ENCODE results near the gene ZNF324. TPM values are rescaled to one million over a fixed set of nuclear protein-coding genes. Genes with fewer than 3 reads are reported as not detected.
"Not testable (repeated sequence)": the region's sequence is repeated elsewhere in the genome, so short reads cannot be mapped to it uniquely, and the experiment has no call there.

ZNF324 gene
- polyA plus RNA-seq, 3 donors = 8.9 to 9.3 (median 9.0) TPM

DNA sequence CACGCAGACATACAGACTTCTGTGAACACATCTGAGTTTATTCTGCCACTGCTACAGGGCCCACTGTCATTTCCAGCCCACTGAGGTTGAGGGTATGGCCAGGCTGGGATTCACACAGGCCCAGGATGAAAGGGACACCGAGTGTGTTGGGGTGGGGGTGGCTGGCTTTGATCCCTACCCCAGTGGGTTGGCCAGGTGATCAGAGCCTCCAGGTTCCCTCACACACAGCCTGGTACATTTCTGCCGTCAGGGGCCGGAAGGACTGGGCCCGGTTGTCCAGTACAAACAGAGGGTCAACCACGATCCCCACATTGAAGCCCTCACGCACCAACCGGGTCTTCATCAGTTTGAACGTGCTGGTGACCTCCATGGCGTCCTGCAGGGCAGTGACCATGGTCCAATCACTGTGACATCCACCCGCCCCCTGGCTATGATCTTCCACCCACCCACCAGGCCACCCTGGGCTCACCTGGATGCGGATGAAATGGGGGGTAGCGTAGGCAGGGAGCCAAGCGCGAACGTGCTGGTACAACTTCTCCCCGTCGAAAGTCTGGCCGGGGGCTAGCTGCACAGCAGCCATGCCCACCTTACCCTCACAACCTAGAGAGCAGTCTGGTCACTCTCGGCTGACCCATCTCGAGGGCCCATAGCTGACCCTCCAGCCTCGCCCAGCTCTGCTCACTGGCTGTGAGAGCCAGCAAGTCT is 31.6 kb downstream of the ZNF324 start:
- DNase-seq (ENCODE audit: low read depth in 3 of 3, low spot score in 2 of 3) = no peak

DNA sequence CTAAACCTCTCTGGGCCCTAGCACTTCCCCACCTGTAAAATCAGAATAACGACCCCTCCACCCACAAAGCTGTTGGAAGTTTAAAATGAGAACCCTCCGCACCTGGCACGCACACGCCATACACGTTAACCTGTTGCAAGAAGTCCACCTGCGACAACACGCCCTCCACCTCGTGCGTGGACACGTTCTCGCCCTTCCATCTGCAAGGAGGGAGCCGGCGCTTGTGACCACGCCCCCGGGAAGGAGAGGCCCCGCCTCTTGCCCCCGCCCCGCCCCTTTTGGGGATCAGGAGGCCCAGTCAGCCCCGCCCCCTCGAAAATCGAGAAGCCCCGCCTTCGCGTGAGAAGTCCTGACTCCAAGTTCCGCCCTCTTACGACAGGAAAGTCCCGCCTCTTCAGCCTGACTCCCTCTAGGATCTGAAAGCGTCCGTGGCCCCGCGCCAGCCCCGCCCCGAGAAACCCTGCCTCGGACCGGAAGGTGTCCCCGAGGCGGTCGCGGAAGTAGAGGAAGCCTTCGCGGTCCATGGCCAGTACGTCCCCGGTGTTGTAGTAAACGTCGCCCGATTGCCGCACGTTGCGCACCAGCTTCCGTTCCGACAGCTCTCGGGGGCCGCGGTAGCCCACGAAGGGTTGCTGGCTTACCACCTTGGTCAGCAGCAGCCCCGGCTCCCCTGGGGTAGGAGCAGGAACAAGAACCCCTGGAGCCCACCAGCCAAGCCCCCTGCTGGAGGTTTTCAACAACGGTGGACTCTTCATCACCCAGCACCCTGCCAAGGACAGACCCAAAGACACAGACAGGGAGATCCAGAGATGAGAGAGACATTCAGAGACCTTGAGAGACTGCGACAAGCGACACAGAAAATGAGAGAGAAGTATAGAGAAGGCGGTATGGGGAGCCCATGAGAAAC is 32.4 kb downstream of the ZNF324 start:
- peak in 2 of 3 donors; percentile 93 to 96 for DNase-seq (ENCODE audit: low read depth in 3 of 3, low spot score in 2 of 3)

DNA sequence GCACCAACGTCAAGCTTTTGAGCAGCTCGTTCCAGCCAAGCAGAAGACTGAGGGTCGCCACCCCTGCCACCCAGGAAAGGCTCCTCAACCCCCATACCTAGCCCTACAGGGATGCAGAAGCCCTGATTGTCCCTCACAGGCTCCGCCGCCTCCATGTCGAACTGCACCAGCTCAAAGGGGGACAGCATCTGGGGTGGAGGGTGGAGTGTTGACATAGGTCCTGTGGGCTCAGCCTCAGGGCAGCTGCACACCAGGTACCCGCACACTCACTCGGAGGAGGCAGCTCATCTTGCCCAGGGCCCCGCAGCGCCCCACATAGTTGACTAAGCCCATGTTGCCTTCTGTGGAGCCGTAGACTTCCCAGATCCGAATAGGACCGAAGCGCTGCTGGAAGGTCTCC is 33.4 kb downstream of the ZNF324 start:
- no peak for DNase-seq (ENCODE audit: low read depth in 3 of 3, low spot score in 2 of 3)

DNA sequence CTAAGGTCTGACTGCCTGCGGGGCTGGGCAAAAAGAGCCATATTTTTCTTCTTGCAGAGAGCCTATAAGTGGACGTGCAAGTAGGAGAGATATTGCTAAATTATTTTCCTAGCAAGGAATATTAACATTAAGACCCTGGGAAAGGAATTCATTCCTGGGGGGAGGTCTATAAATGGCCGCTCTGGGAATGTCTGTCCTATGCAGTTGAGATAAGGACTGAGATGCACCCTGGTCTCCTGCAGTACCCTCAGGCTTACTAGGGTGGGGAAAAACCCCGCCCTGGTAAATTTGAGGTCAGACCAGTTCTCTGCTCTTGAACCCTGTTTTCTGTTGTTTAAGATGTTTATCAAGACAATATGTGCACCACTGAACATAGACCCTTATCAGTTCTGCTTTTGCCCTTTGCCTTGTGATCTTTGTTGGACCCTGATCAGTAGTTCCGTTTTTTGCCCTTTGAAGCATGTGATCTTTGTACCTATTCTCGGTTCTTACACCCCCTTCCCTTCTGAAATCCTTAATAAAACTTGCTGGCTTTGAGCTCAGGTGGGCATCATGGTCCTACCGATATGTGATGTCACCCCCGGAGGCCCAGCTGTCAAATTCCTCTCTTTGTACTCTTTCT is 40.8 kb downstream of the ZNF324 start:
- not testable (repeated sequence) for DNase-seq (ENCODE audit: low read depth in 3 of 3, low spot score in 2 of 3)

DNA sequence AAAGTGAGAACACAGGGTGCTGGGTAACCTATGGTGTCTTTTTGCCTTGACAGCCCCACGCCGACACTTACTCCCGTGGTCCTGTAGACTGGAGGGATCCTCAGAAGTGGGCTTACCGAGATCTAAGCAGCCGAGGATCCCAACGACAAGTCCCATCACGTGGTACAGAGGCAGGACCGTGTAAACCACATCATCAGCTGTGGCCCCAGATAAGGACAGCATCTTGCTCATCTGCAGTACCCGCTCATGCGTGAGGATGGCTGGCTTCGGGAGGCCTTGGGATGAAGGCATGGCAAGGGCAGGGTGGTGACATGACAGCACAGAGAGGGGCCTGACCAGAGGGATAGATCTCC is 42.8 kb downstream of the ZNF324 start:
- DNase-seq (ENCODE audit: low read depth in 3 of 3, low spot score in 2 of 3) = no peak

DNA sequence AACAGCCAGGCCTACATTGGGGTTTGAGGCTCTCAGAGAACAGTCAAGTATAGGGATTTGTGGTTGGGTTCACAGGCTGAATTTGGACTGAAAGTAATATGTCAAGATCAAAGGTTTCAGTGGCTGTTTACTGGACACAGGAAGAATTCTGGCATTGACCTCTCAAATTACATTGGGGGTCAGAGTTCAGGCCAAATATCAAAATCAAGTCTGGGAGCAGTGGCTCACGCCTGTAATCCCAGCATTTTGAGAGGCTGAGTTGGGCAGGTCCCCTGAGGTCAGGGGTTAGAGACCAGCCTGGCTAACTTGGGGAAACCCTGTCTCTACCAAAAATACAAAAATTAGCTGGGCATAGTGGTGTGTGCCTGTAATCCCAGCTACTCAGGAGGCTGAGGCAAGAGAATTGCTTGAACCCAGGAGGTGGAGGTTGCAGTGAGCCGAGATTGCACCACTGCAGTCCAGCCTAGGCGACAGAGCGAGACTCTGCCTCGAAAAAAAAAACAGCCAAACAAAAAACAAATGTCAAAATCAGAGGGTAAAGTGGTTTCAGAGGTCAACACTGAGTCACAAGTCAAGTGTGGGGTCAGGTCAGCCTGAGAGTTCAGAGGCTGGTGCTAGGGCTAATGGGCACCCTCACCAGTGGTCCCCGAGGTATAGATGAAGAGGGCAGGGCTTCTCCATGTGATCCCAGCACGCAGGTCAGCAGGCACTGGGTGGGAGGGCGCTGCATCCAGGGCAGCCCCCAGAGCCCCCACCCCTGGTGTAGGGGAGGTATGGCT is 43.4 kb downstream of the ZNF324 start:
- no peak for DNase-seq (ENCODE audit: low read depth in 3 of 3, low spot score in 2 of 3)

DNA sequence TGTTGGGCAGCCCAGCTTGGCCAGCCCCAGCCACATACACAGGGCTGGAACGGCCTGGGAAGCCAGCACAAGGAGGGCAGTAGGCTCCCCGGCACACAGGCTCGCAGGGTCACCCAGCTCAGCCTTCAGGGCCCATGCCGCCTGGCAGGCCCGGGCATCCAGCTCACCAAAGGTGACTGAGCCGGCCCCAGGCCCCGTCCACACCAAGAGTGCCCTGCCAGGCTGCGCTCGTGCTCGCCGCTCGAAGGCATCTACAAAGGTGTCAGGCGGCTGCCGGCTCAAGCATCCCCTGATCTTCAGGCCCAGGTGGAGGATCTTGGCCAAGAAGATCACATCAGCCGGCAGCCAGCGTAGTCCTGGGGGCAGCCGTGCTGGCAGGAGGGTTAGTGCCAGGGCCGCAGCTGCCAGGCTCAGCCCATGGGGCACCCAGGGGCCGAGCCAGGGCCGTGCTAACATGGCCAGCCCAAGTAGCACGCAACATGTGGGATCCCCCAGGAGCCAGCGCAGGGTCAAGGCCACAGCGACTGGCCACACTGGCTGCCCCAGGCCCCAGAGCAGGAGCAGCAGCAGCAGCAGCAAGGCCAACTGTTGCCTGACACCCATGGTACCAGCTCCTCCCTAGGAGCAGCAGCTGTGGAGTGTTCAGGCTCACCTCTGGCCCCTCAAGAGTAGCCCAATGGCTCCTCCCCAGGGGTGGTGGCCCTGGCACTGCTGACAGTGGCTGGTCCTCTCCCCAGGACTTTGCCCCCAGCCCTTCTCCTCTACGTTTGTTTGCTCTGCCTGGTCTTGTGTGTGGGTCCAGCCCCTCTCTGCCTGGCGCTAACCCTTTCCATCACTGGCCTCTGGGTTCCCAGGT is 44.7 kb downstream of the ZNF324 start, which contains the start of gene SLC27A5:
Gene SLC27A5 (minus strand): TSS at position 640 of the 856 bp plus-strand sequence. CDS start 37 bp downstream, at position 603.
- no peak for DNase-seq (ENCODE audit: low read depth in 3 of 3, low spot score in 2 of 3)

DNA sequence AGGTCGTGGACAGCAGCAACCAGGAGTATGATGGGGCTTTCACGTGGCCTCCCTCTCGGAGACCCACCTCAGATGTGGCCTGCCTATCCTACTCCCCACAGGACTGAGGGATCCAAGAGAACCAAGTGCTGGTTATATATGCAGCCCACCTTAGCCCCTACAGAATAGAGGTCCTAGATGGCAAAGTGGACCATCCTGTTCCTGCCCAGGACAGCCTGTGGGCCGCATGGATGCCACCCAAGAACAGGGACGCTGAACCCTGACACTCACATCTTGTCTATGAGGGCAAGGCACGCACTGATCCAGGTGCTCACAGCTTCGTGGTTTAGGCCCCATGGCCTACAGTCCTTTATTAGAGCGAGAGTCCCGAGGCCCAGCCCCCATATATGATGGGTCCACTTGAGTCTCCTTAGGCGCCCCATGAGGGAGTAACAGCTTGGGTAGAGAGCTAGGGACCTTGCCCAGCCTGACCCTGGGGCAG is 46.4 kb downstream of the ZNF324 start:
- DNase-seq (ENCODE audit: low read depth in 3 of 3, low spot score in 2 of 3) = no peak

DNA sequence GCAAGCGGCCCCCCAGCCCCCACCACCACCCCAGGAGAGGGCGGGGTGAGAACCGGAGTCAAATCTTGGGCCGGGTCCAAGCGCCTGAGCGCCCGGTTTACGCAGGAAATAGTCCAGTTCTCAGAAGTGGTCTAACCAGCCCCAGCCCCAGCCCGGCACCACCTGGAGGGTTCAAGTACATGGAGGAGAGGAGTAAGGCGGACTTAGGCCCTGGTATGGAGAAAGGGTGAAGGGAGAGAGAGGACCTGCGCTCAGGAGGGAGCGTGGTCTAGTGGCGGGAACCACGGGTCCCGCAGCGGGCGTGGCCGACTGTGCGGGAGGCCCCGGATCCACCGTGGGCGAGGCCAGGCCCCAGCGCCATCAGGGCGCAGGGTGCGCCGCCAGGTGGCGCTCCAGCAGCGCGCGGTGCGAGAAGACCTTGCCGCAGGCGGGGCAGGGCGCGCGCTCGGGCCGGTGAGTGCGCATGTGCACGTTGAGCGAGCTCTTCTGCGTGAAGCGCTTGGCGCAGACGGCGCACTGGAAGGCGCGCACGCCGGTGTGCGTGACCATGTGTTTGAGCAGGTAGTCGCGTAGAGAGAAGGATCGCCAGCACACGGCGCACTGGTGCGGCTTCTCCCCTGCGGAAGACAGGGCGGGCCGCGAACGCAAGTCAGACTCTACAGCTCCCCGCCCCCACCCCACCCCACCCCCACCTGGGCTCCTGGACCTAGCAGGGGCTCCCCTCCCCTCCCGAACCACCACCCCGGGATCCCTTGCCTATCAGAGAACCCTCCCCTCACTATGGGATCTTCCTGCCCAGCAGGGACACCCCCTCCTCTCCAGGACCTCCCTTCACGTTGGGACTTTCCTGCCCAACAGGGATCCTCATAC is 47.0 kb downstream of the ZNF324 start:
- DNase-seq (ENCODE audit: low read depth in 3 of 3, low spot score in 2 of 3) = peak in 2 of 3 donors; percentile 70 to 74

DNA sequence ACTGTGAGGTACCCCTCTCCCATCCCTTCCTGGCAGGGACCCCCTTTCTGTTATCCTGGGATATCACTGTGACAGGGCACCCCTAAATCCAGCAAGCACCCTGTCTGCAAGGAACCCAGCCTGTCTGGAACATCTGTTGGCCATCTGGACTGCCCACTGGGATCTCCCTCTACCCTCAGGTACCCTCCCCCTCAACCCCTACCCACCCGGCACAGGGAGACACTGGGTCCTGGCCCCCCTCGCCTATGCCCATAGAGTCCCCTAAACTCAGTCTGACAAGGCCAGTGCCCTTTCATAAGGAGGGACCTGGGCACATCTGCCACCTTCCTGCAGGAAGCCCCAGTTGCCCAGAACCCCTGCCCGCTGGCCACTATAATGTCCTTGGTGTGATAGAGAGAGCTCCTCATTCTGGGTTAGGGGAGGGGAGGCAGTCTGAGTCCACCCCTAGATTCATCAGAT is 47.7 kb downstream of the ZNF324 start:
- no peak for DNase-seq (ENCODE audit: low read depth in 3 of 3, low spot score in 2 of 3)

DNA sequence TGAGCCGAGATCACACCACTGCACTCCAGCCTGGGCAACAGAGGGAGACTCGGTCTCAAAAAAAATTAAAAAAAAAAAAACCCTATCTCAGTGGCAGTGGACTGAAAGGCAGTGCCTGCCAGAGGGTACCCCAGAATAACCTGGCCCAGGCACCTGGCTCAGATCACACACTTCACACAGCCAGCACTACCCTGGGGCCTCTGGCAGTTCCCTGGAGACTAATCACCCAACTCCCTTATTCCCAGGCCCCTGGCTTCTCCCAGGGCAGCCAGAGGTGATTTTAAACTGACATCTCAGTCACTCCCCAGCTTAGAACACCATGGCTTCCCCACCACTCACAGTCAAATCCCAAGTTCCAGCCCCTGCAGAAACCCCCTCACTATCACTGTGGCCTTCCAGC is 48.4 kb downstream of the ZNF324 start:
- DNase-seq (ENCODE audit: low read depth in 3 of 3, low spot score in 2 of 3) = no peak

DNA sequence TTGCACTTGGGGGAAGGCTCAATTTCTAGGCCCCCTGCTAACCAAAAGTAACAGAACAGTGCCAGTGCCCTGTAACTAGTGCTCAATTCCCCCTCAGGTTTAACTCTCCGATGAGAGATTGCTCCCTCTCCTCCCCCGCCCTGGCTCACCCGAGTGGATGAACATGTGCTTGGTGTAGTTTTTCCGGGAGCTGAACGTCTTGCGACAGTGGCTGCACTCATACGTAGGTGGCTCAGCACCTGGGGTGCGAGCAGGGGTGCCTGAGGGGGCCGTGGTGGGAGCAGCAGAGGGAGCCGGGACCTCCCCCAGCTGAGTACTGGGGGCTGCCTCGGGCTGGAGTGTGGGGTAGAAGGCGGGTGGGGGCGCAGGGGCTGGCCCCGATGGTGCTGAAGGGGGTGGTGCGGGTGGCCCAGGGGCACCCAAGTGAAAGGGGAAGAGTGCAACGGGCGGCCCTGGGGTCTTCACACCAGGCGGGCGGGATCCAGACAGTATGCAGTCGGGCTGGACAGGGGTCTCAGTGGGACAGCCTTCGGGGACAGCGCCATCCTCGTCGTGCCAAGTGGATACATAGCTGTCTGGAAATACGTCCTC is 49.5 kb downstream of the ZNF324 start:
- DNase-seq (ENCODE audit: low read depth in 3 of 3, low spot score in 2 of 3) = no peak

DNA sequence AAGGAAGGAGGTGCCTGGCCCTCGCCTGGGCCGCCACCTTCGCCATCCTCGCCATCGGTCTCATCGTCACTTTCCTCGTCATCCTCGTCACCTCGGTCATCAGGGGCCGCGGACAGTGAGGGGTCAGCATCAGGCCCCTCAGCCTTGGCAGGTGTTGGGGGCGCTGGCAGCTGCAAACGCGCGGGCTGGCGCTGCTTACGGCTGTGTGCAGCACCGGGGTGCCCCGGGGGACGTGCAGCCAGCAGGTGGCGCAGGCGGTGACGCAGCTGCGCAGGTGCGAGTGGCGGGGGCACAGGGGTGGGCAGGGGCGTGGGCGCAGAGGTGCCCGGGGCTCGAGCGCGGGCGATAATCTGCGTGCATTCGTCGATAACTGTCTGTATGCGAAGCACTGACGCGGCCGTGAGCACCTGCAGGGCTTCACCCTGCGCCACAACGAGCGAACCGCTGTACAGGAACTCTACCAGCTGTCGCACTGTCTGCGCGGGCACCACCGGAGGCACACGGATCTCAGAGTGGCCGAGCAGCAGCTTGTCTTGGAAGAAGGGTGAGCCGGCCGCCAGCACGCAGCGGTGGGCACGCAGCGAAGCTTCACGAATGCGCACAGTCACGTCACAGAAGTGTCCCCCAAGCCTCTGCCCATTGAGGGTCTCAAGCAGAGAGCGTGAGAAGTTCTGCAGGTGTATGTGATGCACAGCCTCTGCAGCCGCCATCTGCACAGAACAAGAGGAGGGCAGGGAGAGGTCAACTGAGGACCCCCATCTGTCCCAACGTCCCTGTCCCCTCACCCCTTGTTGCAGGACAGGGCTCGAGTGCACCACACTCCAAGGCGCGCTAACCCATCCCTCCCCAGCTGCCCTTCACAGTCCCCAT is 50.3 kb downstream of the ZNF324 start:
- DNase-seq (ENCODE audit: low read depth in 3 of 3, low spot score in 2 of 3) = no peak

DNA sequence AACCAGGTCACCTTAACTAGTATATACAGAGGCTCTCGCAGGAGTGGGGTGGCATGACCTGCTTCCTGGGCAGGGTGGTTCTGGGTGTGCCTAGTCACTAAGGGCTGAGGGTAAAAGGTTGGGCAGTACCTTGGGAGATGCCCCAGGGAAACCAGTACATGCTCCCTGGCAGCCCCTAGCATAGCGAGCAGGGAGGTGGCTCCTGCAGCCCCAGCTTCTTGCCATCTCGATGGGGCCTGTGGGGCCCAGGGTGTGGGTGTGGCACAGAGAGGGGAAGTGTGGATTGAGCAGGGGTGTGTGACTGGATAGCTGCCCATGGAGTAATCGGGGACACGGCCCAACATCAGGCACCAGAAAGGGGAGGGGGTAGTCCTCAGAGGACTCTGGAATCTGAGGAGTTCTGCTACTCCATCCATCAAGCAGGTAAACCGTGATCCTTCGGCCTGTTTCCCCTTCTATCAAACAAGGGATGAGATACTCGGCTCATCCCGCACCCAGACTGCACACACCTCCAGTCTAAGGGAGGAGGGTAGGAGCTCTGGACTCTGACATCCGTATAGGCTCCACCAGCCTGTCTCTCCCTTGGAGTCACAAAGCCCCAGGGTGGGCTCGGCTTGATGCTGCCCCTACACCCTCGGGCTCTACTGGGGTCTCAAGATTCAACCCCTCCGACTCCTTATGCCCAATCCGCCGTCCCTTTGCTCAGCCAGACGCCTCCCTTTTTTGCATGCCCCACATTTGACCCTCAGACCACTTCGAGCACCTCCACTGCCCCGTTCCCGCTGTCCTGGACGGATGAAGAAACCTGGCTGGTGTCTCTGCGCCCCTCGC is 51.6 kb downstream of the ZNF324 start:
- DNase-seq (ENCODE audit: low read depth in 3 of 3, low spot score in 2 of 3) = no peak

DNA sequence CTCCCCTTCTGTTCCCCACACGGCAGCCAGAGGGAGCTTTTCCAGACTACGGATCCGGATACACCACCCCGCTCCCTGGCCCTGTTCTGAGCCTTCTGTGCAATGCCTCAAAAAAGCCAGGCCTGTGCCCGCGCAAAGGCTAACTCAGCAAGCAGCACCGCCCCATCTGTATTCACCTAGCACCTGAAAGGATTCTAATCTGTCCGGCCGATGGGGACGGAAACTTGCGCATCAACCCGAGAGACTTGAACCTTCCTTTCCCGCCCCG is 52.1 kb downstream of the ZNF324 start:
- DNase-seq (ENCODE audit: low read depth in 3 of 3, low spot score in 2 of 3) = peak in 2 of 3 donors; percentile 51 to 65

Measured in right renal cortex interstitium (tissue), 3 donors.